AG09309 (cell line): ENCODE results near the gene TPST1.

Experiments used
- DNase-seq: peaks from one replicate; pipeline ENCODE4 v3.0.0-alpha.2; 2010; ENCODE audit warnings: low read depth
- H3K4me3 ChIP-seq: 2 replicates; pipeline ENCODE4 v1.5.1; 2011; ENCODE audit warnings: mild to moderate bottlenecking, low read depth, low read length, moderate library complexity; ENCODE audit not compliant: control insufficient read depth
- CTCF ChIP-seq: IDR thresholded peaks from 2 replicates; pipeline ENCODE4 v1.5.1; 2011; ENCODE audit warnings: mild to moderate bottlenecking, low read depth, low read length, inconsistent platforms; ENCODE audit not compliant: insufficient read depth, control insufficient read depth; ENCODE audit errors: missing control alignments

The TPST1 gene

GRCh38 chr7:66403564-66403963, 198.4 kb downstream of the TPST1 start:
- no peak for DNase-seq
- no peak overlapping the region for H3K4me3 ChIP-seq
- TF ChIP-seq CTCF: no peak

- DNase-seq: no peak
- no peak for TF ChIP-seq CTCF
- H3K4me3 ChIP-seq: no peak overlapping the region
Observed at GRCh38 chr7:66409493-66409892, 204.4 kb downstream of the TPST1 start.
